Measurements from ENCODE around the gene MOK.
A peak's percentile ranks its signal among the peaks of the same experiment; 100 is the strongest.

The MOK gene

DNA sequence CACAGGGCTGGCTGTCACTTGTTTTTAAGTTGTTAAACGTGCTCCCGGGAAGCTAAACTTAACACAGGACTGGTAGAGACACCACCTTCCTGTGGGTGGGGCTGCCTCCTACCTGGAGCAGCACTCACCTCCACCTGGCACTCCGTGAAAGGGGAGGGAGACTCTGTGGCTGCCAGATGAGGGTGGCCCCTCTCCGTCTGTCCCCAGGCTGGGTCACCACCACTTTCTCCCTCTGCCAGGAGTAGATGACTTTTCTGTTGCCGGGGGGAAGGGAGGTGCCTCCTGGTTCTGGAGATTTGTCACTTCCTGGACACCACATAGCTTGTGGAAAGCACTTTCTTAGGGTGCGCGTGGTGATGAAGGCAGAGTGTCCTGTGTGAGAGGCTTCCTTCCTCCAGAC is 83.9 kb downstream of the MOK start:
- no peak for DNase-seq

DNA sequence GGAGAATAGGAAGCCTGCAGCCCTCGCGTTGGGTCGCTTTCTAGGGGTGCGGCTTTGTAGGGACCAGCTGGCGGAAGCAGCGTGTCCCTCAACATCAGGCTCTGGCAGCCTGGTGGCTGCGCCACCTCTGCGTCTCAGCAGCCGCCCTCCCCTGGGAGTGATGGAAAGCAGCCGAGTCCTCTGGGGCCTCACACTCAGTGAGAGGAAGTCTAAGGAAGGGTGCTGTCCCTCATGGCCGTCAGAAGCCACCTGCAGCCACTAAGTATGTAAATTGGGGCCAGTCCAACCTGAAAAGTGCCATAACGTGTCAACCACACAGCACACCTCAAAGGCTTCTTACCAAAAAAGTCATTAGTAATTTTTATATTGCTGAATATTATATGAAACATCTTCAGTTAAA is 84.9 kb downstream of the MOK start:
- no peak for DNase-seq

DNA sequence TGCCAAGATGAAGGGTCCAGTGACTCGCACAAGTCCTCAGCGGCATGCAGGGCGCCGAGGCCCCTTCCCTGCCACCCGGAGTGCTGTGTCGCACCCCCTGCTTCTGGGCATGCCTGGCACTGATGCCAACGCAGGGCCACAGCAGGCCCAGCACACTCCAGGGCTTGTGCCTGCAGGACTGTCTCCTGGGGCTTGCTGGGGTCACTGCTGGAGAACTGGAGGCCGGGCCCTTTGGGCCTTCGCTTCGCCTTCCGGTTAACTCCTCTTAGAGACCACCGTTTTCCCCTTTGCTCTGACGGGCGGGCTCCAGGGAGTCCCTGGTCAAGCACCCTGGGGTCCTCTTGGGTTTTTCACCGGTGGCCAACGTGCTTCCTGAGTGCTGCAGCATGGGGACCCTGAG is 85.6 kb downstream of the MOK start:
- DNase-seq = no peak

DNA sequence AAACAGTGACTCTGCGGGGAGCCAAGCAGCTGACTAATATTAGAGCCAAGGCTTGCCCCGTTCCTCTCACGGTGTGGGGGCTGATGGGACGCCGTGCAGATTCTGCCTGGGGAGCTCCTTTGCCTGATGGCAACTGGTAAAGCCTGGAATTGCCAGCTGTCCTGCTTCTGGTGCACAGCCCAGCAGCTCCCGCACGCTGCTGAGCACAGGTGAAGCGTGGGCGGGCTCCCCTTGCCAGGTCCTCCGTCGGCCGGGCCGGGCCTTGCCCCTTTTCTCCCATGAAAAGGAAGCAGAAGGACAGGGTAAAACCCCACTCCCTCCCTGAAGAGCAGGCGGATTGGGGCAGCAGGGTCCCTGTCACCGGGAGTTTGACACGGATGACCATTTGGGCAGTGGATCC is 86.3 kb downstream of the MOK start:
- no peak for DNase-seq

DNA sequence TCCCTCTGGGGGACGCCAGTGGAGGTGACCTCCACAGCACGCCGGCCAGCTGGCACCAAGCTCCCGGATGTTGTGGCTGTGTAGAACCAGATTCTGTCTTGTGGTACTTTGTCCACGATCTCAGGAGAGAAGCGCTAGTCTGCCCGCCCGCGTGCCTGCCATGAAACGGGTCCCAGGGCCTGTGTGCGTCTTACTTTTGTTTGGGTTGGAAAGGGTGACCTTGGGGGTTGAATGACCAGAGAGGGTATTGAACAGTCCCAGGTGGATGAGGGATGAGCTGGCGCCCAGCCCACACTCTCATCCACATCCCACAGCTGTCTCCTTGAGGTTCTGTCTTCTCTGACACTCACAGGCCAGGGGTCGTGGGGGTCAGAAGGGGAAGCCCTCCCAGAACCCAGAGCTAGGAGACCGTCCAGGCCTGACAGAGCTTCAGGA is 87.0 kb downstream of the MOK start:
- no peak for DNase-seq

DNA sequence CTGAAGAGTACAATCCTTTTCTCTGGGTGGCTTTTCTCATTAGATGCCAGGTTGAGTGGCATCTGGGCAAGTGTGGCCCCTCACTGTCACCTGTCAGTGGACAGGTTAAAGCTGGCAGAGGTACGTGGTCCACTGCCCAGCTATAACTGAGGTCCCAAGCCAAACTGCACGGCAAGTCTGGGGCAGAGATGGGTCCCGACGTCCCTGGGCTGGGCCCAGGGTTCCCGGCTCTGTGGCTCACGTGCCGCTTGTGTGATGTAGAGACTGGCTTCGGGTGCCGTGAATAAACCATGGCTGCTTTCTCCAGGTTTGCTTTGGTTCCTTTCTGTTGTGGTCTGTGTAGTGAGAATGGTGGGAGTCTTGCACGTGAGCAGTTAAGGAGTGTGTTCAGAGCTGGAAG is 87.6 kb downstream of the MOK start:
- no peak for DNase-seq

DNA sequence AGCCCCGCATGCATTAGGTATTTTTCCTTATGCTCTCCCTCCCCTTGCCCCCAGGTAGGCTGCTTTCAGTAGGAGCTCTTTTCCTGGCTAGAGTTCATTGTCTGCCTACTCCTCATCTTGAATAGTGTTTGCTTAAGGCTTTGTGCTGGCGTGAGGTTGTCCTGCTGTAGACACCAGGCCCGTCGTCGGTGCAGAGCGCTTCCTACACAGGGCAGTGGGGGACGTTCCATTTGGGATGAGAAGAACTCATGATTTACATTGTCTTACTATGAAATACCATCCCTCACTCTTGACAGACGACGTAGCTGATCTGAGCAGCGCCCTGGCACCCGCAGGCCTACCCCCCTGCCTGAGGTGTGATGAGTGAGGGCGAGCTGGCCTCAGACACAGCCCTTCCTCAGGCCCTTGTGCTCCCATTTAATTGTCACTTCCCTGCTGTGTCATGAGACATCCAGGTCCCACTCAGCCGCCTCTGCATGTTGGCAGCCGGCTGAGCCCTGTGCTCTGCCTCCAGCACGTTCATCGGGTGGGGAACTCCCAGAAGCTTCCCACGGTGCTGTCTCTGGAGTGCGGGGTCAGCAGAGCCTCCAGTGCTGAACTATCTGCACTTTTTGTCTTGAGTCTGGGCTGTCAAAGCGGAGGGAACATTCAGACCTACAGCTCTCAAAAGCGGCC is 89.3 kb downstream of the MOK start:
- DNase-seq = no peak

DNA sequence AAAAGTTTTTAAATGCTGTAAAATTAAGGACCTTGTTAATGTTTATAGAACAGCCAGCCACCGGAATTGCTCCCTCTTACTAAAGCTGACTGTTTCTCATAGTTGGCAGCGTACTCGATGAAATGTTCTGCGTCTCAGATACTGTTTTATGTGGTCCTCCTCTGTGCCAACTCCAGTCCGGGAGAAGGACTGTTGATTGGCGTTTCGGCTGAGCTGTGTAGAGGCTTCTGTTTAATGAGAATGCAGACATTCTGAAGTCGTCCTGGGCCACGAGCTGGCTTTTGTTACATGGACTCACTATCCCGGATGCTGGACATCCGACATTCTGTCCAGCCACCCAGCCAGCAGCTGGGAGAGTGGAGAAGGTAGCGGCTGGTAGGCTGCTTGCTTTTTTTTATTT is 89.9 kb downstream of the MOK start:
- DNase-seq = no peak

DNA sequence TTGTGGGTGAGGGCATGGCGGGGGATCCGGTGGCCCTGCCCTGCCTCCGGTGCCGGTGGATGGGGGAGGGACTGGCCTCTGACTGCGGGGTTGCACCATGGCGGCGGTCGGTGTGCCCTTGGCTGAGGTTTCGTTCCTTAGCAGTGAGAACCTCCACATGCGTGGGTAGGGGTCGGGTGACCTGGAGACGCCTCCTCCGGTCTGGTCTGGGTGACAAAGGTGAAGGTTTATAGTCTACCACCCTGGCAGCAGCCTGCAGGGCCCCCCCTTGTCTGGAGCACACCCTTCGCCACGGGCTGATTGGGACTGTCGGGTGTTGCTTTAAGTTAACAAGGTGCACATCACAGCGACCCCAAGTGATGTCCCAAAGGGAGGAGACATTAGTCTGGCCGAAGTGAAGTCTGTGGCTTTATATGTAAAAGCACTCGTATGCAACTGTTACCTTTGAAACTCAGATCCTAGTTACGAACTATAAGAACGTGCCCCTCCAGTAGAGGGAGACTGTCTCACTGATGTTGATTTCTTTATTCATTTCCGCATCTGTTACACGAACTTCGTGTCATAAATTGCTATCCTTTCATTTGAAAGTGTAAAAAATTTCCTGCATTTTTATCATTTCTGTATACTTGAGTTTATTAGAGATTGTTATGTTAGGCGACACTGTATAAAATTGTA is 90.8 kb downstream of the MOK start:
- no peak for DNase-seq

DNA sequence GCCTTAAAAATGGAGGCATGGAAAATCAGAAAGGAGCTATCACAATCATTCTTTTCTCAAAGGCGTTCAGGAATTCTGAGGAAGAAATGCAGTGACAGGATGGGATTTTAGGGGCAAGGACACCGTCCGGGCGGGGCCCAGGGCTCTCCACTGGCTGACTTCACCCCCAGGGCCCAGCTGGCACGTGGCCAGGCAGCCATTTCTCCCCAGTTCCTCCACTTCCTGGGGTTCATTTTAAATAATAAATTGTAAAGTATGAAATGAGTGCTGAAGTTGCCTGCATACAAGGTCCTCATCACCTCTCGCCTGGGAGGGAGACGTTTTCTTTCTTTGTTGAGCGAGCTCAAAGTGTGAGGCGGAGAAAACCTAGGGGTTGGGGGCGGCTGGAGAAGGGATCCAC is 91.5 kb downstream of the MOK start:
- no peak for DNase-seq

DNA sequence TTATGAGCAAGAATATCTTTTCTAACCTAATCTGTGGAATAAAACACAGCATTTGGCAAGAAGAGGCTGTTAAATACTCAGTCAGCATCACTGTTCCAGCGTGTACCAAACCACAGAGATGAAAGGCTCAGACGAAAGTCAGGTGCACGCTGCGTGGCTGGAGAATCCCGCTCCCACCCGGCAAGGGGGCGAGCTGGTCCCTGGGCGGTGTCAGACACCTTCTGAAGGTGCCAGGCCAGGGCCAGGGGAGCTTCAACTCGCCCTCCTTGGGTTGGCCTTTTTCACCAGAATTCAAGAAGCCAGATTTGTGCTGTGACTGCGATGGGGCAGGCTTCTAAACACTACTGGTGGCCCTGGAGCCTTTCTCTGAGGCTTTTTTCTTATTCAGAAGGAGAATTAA is 92.1 kb downstream of the MOK start:
- no peak for DNase-seq

DNA sequence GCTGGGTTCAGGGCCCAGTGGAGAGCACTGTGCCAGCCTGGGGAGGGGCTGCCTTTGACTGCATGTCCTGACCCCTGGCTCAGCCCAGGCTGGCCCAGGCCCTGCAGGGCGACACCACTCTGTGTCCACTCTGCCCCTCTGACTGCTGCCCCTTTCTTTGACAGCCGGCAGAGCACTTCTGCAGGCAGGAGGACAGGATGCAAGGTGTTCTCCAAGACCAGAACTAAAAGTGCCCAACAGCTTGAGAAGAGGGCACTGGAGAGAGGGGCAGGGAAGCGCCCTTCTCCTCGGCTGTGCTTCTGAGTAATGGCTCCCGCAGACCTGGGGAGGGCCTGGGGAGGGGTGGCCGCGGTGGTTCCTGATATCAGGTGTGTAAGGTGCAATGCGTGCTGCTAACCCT is 92.6 kb downstream of the MOK start:
- no peak for DNase-seq

DNA sequence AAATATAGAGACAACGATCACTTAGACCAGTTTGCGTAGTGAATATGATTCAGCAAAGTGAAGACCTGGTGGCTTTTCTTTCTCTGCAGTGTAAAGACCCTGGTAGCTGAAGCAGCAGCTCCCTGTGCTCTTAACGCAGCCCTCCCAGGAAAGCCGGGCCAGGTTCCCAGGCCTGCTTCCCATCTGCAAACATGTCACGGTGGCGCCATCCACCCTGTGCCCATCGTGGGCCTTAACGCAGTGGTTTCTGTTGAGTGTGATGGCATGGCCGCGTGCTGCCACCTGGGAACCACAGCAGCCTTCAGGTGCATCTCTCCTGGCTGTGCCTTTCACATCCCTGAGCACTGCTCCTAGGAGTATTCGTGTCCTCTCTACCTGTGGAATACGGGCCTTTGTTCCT is 93.7 kb downstream of the MOK start:
- DNase-seq = no peak

DNA sequence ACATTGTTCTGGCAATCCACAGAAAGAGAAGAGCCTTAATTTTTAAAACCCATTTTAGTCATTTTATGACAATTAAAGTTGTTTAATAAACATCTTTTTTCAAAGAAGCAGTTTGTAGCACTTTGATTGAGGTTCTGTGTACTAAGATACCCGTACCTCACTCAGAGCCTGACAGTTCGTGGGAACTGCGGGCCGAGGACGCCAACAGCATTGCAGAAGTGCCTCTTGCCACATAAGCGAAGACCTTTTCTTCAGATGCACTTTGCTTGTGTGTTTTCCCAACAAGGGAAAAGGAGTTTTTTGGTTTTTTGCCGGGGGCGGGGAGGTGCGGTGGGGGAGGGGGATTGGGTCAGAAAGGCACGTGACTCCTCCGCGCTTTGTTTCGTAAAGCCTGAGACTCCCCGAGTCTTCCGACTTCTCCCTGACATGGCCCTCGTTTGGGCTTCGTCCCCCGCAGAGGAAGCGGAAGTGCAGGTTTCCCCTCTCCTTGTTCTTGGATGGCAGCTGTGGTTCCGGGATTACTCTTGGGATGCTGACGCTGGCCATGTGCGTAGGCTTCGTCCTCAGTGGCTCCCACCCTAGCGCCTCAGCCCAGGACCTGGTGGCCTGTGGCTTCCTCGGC is 94.4 kb downstream of the MOK start:
- DNase-seq = no peak

DNA sequence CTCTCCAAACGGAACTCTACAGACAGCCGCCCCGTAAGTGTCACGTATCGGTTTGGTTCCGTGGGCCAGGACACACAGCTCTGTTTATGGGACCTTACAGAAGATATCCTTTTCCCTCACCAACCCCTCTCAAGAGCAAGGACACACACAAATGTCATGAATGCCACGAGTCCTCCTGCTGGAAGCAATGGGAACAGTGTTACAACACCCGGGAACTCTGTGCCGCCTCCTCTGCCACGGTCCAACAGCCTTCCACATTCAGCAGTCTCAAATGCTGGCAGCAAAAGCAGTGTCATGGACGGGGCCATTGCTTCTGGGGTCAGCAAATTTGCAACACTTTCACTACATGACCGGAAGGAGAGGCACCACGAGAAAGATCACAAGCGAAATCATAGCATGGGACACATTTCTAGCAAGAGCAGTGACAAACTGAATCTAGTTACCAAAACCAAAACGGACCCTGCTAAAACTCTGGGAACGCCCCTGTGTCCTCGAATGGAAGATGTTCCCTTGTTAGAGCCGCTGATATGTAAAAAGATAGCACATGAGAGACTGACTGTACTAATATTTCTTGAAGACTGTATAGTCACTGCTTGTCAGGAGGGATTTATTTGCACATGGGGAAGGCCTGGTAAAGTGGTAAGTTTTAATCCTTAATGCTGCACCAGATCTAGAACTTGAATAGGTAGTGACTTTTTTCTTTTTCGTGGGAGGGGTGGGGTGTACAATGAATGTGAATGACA is 95.6 kb downstream of the MOK start:
- DNase-seq = peak; percentile 75

DNA sequence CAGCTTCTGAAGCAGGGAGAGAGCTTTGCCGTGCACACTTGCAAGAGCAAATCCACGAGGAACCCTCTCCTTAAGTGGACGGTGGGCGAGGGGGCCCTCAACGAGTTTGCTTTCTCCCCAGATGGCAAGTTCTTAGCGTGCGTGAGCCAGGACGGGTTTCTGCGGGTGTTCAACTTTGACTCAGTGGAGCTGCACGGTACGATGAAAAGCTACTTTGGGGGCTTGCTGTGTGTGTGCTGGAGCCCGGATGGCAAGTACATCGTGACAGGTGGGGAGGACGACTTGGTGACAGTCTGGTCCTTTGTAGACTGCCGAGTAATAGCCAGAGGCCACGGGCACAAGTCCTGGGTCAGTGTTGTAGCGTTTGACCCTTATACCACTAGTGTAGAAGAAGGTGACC is 96.2 kb downstream of the MOK start:
- no peak for DNase-seq

DNA sequence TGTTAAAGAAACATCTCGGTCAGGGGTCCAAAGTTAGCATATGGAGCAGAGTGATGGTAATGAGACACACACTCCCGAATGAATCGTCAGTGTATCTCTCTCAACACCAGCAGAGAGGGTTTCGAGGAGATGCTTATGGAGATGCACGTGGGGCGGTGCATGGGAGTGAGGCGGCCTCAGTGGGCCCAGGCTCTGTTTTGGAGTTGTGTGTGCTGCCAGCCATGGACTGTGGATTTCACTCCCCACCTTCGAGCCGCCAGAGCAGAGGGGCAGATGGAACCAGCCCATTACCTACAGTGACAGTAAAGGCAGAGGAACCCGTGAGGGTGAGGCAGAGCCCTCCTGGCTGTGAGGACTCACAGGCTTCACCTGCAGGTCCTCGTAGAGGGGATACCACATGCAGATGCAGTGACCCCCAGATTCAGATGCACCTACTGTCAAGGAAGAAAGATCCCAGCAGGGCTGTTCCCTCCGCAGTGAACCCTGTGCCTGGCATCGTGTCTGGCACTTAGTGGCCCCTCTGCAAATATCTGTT is 97.1 kb downstream of the MOK start:
- no peak for DNase-seq

DNA sequence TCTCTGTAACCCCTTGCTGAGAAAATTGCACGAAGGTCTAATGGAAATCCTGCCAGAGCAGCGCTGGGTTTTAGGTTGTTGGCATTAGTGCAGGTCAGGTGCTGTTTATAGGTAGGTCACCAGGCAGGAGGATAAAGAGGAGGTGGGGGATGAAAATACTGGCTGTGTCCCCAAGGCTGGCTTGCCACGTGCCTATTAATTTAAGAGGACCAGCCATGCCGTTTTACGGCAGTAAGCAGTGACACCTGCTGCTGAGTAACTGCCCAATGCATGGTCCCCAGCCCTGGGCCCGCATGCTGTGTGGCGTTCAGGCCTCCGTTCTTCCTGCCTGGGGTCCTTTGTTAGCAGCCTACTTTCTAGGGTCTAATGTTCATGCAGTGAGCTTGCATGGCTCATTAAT is 98.0 kb downstream of the MOK start:
- no peak for DNase-seq

DNA sequence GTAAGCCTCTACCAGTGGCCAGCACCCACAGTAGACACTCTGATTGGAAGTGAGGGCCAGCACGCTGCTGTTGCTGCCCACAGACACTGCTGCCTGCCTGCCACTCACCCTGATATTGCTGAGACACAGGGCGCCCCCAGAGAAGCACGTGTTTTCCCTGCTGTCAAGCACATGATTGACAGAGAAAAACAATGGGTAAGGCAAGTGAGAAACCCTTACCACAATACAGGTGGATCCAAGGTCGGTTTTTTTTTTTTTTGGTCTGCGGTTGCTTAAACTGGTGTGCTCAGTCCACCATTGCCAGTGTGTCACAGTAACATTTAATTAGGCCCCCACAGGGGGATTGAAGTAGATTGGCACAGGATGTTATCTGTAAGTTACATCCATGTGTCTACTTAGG is 99.4 kb downstream of the MOK start:
- no peak for DNase-seq

DNA sequence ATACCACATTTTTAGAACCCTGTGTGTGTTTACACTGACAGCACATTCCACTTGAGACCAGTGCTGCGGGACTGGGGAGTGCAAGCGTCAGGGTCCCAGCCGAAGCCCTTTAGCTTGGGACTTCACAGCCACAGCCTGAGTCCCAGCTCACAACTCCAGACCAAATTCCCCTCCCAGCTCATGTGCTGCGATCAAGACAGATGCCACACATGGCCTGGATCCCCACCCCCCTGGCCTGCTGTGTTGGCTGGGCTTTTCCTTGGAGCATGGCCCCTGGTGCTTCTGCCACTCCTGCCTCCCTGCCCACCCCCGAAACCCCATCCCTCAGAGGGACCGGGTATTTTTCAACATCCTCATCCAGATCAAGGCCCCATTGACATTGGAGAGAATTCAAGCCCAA is 101.6 kb downstream of the MOK start:
- no peak for DNase-seq

DNA sequence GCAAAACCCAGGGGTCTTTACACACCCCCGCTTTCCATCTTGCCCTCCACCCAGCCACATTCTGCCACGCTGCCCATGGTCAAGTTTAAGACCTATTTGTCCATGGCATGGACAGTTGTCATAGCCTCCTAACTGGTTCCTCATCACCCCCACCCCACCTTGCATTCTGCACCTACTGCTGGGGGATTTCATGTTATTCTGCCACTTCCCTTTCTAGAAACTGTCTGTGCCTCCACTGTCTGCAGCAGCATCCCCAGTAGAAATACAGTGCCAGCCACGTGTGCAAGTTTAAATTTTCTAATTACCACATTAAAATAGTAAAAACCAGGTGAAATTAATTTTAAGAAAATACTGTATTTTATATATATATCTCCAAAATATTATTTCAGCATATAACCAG is 102.0 kb downstream of the MOK start:
- DNase-seq = no peak

DNA sequence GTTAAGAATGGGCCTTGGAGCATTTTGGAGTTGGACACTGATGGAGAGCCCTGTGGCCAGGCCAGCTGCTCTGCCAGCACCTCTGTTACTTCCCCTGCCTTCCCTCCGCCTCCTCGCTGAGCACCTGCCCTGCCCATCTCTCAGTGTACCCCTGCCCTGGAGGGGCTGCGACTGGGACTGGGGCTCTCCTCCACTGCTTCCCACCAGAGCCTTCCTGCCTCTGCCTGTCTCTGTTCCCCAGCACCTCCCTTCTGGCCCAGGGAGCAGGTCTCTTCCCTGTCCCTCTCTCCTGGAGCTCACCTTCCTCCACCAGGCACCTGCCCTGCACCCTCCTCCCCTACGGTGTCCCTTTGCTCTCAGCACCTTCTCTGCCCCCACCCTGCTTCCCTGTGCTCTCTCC is 103.2 kb downstream of the MOK start:
- DNase-seq = no peak

DNA sequence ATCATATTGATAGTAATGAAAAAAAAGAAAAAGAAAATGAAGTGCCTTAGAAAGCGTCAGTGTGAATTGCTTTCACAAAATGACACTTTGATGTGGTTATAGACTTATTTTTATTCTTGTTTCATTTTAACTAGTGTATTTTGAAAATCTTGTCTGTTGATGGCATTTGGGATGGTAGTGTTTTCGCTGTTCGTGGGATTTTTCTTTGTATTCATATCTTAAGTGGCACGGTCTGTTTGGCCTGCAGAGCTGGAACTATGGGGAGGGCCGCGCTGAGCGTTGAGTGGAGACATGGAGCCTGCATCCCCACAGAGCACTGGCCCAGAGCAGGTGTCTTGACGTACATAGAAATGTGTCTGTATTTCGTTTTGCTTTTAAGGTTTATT is 103.6 kb downstream of the MOK start:
- DNase-seq = no peak
